HepG2 (cell line): ENCODE data around the gene RAB22A. TPM values are rescaled to one million over a fixed set of nuclear protein-coding genes. Genes with fewer than 3 reads are reported as not detected.
A peak's percentile ranks its signal among the peaks of the same experiment; 100 is the strongest.

Experiments used
- ATAC-seq: fragments of 200-7000 bp; cut with Tn5 transposase; 3 replicates; pipeline ENCODE4 v1.9.1; 2020; ENCODE audit warnings: mild to moderate bottlenecking, moderate library complexity
- BruUV-seq: library from RNA; stranded (reverse); fragments of 400-500 nt; replicated peaks from 2 replicates; lab custom pipeline; 2021; lab: Mats Ljungman, UMichigan
- CTCF ChIA-PET: fragments of 300-600 bp; formaldehyde crosslinking; extraction: SDS; loops from one replicate; lab custom pipeline; 2021; ENCODE audit warnings: low total read pairs, inconsistent platforms, low intra/inter-chr PET ratio; lab: Yijun Ruan, JAX
- POLR2A ChIA-PET: fragments of 350-600 bp; sonication (Branson Sonifier 250); formaldehyde crosslinking; loops from one replicate; lab custom pipeline; 2020; ENCODE audit warnings: antibody characterized with exemption, inconsistent platforms; lab: Yijun Ruan, JAX
- DNase-seq: peaks from one replicate; pipeline ENCODE4 v3.0.0-alpha.2; 2015; ENCODE audit warnings: low spot score
- FAIRE-seq: peaks from 3 replicates; lab custom pipeline; 2011; peaks lifted over from hg19 to GRCh38; lab: Jason Lieb, UNC
- H2AFZ ChIP-seq: one replicate; pipeline ENCODE4 v1.6.1; 2011; ENCODE audit warnings: low read length, inconsistent platforms
- H3K27ac ChIP-seq: fragments of 300-600 bp; 3 replicates; pipeline ENCODE4 v1.8.0; 2011; ENCODE audit warnings: mixed run types, mild to moderate bottlenecking, mixed read lengths, low read length, inconsistent platforms; ENCODE audit not compliant: insufficient read depth; ENCODE audit errors: extremely low read length
- H3K27me3 ChIP-seq, 2 experiments: fragments of 200-600 bp in 1 of 2; 2 replicates in 1 of 2; 3 replicates in 1 of 2; pipeline versions ENCODE4 v1.6.0 to v1.8.0; 2011; ENCODE audit warnings: low read length in 2 of 2, mild to moderate bottlenecking in 2 of 2, moderate library complexity in 2 of 2, inconsistent platforms in 1 of 2; ENCODE audit not compliant: insufficient read depth in 2 of 2, control insufficient read depth in 1 of 2
- H3K36me3 ChIP-seq, 2 experiments: fragments of 200-600 bp in 1 of 2; replicated peaks in 1 of 2; 2 replicates in 1 of 2; 3 replicates in 1 of 2; pipeline versions ENCODE4 v1.5.1 to v1.8.0; 2011; ENCODE audit warnings: low read length in 2 of 2, inconsistent platforms in 1 of 2; ENCODE audit not compliant: insufficient read depth in 2 of 2, control insufficient read depth in 1 of 2
- H3K4me1 ChIP-seq: 2 replicates; pipeline ENCODE4 v1.5.1; 2012; ENCODE audit warnings: low read length, inconsistent platforms; ENCODE audit not compliant: insufficient read depth
- H3K4me2 ChIP-seq: 2 replicates; pipeline ENCODE4 v1.6.0; 2011; ENCODE audit warnings: low read depth, low read length, inconsistent platforms
- H3K4me3 ChIP-seq, 3 experiments: fragments of 200-600 bp in 1 of 3; sonication (generic), shearing (Covaris generic) in 1 of 3; replicated peaks in 1 of 3; 2 replicates each; pipeline ENCODE4 v1.5.1; 2011 to 2016; ENCODE audit warnings: low read length in 3 of 3, inconsistent platforms in 2 of 3, low read depth in 2 of 3, mild to moderate bottlenecking in 2 of 3, control low read depth in 1 of 3, mixed read lengths in 1 of 3; ENCODE audit not compliant: insufficient read depth in 1 of 3
- H3K79me2 ChIP-seq: one replicate; pipeline ENCODE4 v1.6.1; 2011; ENCODE audit warnings: low read length, inconsistent platforms; ENCODE audit not compliant: insufficient read depth
- H3K9ac ChIP-seq: 2 replicates; pipeline ENCODE4 v1.6.0; 2011; ENCODE audit warnings: mild to moderate bottlenecking, low read depth, low read length, inconsistent platforms; ENCODE audit not compliant: insufficient read depth
- H3K9me3 ChIP-seq: 2 replicates; pipeline ENCODE4 v1.5.1; 2012; ENCODE audit warnings: mild to moderate bottlenecking, low read length
- H4K20me1 ChIP-seq: 2 replicates; pipeline ENCODE4 v1.6.0; 2011; ENCODE audit warnings: inconsistent platforms, mild to moderate bottlenecking, low read length, moderate library complexity; ENCODE audit not compliant: insufficient read depth
- BORCS8-MEF2B ChIP-seq: sonication (generic); formaldehyde crosslinking; IDR thresholded peaks from 2 replicates; pipeline ENCODE4 v1.8.0; 2022; ENCODE audit warnings: mild to moderate bottlenecking, missing genetic modification reagents
- CEBPB ChIP-seq: IDR thresholded peaks from 2 replicates; pipeline ENCODE4 v1.6.1; 2011; ENCODE audit warnings: low read depth, low read length, improper control_type of control experiment, borderline replicate concordance
- HMG20A ChIP-seq: IDR thresholded peaks from 2 replicates; pipeline ENCODE4 v1.6.1; 2016; ENCODE audit warnings: borderline replicate concordance
- HOXD1 ChIP-seq: sonication (generic); formaldehyde crosslinking; IDR thresholded peaks from 2 replicates; pipeline ENCODE4 v1.5.0; 2020; ENCODE audit warnings: missing genetic modification reagents
- MYC ChIP-seq: sonication (generic); formaldehyde crosslinking; IDR thresholded peaks from 2 replicates; pipeline ENCODE4 v1.9.0; 2021; ENCODE audit warnings: missing genetic modification reagents, borderline replicate concordance
- PITX1 ChIP-seq: sonication (generic); formaldehyde crosslinking; IDR thresholded peaks from 2 replicates; pipeline ENCODE4 v1.5.1; 2020; ENCODE audit warnings: mild to moderate bottlenecking, missing genetic modification reagents
- U2AF1 ChIP-seq: fragments of 200-400 bp; formaldehyde crosslinking; optimal IDR thresholded peaks from 2 replicates; pipeline ENCODE3; 2017; ENCODE audit warnings: mild to moderate bottlenecking, low read depth, low read length
- ZMYM3 ChIP-seq: sonication (generic); formaldehyde crosslinking; IDR thresholded peaks from 2 replicates; pipeline ENCODE4 v1.5.1; 2020; ENCODE audit warnings: mild to moderate bottlenecking, missing genetic modification reagents
- ZNF24 ChIP-seq: fragments of 450-650 bp; IDR thresholded peaks from 2 replicates; pipeline ENCODE4 v1.6.1; 2017; ENCODE audit warnings: antibody characterized with exemption, mild to moderate bottlenecking
- ZNF3 ChIP-seq: IDR thresholded peaks from 2 replicates; pipeline ENCODE4 v1.7.0; 2017; ENCODE audit warnings: inconsistent platforms
- ZNF343 ChIP-seq: sonication (generic); formaldehyde crosslinking; IDR thresholded peaks from 2 replicates; pipeline ENCODE4 v1.4.0; 2020; ENCODE audit warnings: mild to moderate bottlenecking, missing genetic modification reagents
- ZNF556 ChIP-seq: sonication (generic); formaldehyde crosslinking; IDR thresholded peaks from 2 replicates; pipeline ENCODE4 v1.4.0; 2020; ENCODE audit warnings: mild to moderate bottlenecking, missing genetic modification reagents, borderline replicate concordance
- ZNF883 ChIP-seq: sonication (generic); formaldehyde crosslinking; IDR thresholded peaks from 2 replicates; pipeline ENCODE4 v1.5.1; 2020; ENCODE audit warnings: mild to moderate bottlenecking, missing genetic modification reagents; ENCODE audit errors: not compliant biosample characterization
- ZSCAN12 ChIP-seq: sonication (generic); formaldehyde crosslinking; IDR thresholded peaks from 2 replicates; pipeline ENCODE4 v1.9.0; 2021; ENCODE audit warnings: mild to moderate bottlenecking, missing genetic modification reagents
- WGBS: methylation state at CpG from one replicate; pipeline ENCODE4 v1.1.6; 2017; ENCODE audit warnings: low lambda C conversion rate; 5-methylcytosine and 5-hydroxymethylcytosine counted together
- in situ Hi-C: cut with HindIII; loops from 2 replicates; pipeline ENCODE4 v1.10.0; 2017; ENCODE audit warnings: low pct_unique_long_range_greater_than_20kb; ENCODE audit not compliant: extremely low pct_ligation_motif_present
- intact Hi-C: fragments of 100-400 bp; cut with micrococcal nuclease; formaldehyde crosslinking; loops from one replicate; pipeline ENCODE4 v1.10.0; 2022; ENCODE audit not compliant: unreplicated experiment
- polyA plus RNA-seq, 8 experiments: library from polyadenylated mRNA; depleted of rRNA in 3 of 8; stranded (reverse) in 7 of 8; unstranded in 1 of 8; fragments of >200 nt; fragmentation: Illumina TruSeq in 4 of 8; extraction: Trizol in 4 of 8; gene quantifications; 2 replicates each; pipeline versions ENCODE4 v1.2.1 to v1.2.3, GENCODE V29; 2011 to 2016; ENCODE audit warnings: low read depth in 4 of 8, missing spikeins in 1 of 8, mixed read lengths in 1 of 8; ENCODE audit not compliant: insufficient read depth in 1 of 8
- total RNA-seq, 5 experiments: library from RNA; depleted of rRNA; stranded (reverse); fragments of >200 nt; fragmentation: Illumina TruSeq; extraction: Trizol; gene quantifications; 2 replicates each; pipeline ENCODE4 v1.2.3, GENCODE V29; 2016; ENCODE audit warnings: low read depth in 1 of 5
- TF ChIP-seq, protein P1 (sequence below): sonication (generic); formaldehyde crosslinking; IDR thresholded peaks from 2 replicates; pipeline ENCODE4 v1.8.0; 2022; ENCODE audit warnings: mild to moderate bottlenecking, missing genetic modification reagents; ENCODE audit not compliant: insufficient replicate concordance
- TF ChIP-seq, protein P2 (sequence below): sonication (generic); formaldehyde crosslinking; IDR thresholded peaks from 2 replicates; pipeline ENCODE4 v1.4.0; 2020; ENCODE audit warnings: missing genetic modification reagents
- TF ChIP-seq, protein P3 (sequence below): sonication (generic); formaldehyde crosslinking; IDR thresholded peaks from 2 replicates; pipeline ENCODE4 v1.4.0; 2020; ENCODE audit warnings: mild to moderate bottlenecking, low read depth, missing genetic modification reagents

RAB22A gene
- total and polyA plus RNA-seq, 2 of the 13 experiments (the other 11 are each of a cell fraction or from before 2014, with no cell fraction given), result 10.7 to 11.2 TPM

DNA sequence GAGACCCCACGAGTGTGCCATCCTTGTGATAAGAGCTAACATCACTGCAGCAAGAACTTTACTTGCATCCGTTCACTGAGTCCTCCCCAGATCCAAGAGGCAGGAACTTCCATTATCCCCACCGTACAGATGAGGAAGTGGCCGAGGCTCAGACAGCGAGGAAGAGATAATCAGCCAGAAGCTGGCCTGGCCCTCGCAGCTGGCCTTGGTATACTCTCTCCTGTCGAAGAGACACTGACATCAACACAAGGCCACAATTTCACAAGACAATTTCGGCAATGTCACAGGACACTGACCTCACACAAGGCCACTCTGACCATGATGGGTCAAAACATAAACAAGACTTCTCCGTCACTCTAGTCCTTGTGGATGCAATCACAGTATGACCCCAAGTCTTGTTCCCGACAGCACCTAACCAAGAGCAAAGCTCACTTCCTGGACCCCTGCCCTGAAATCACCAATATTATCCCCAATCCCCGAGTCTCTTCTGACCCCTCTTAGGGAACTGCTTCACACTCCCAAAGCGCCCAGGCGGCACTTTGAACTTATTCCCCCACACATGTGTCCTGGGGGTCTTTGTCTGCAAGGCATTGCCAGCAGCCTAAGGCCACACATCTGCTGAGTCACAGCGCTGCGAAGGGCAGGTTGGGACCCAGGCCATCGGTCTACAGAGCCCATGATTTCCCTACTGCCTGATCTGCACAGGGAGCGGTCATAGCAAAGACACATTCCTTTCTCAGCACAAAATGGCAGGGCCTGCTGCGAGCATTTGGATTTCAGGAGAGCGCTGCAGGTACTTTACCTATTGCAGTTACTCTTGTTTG is 64.7 kb downstream of the RAB22A start:
- H3K36me3 ChIP-seq, result no peaks in the 10 kb centered on the region
- H3K9me3 ChIP-seq, result no peaks in the 10 kb centered on the region
- in situ Hi-C loops, result no loop called here
- ChIA-PET POLR2A (interaction anchor here (1.5 kb wide), 1 partner anchor 15 kb away, joined by 9 read pairs; the partner anchor contains the start of gene VAPB), CTCF (no interaction called here)
- H3K79me2 ChIP-seq, result no peaks in the 10 kb centered on the region
- H2AFZ ChIP-seq, result peak overlapping the region; percentile 71
- DNase-seq (peak; percentile 53), ATAC-seq (peak; percentile 75), FAIRE-seq (peak; percentile 12)
- H3K27me3 ChIP-seq, result no peaks in the 10 kb centered on the region
- WGBS, result 55% methylated on average over 19 of the region's 19 CpGs
- H4K20me1 ChIP-seq, result no peaks in the 10 kb centered on the region
- peak overlapping the region; percentile 35; the same call in 1 of the 2 replicates for H3K9ac ChIP-seq
- H3K4me1 ChIP-seq, result peaks cover 34% of the 10 kb centered on the region
- H3K4me2 ChIP-seq, result peak overlapping the region; percentile 67
- H3K27ac ChIP-seq, result no peak overlapping the region
- intact Hi-C loops, result no loop called here
- BruUV-seq, result no TSS peak
- H3K4me3 ChIP-seq, result peak overlapping the region; percentile 34 to 37 (median 37); a peak in 5 of 6 replicates
- TF ChIP-seq, protein P1, sequence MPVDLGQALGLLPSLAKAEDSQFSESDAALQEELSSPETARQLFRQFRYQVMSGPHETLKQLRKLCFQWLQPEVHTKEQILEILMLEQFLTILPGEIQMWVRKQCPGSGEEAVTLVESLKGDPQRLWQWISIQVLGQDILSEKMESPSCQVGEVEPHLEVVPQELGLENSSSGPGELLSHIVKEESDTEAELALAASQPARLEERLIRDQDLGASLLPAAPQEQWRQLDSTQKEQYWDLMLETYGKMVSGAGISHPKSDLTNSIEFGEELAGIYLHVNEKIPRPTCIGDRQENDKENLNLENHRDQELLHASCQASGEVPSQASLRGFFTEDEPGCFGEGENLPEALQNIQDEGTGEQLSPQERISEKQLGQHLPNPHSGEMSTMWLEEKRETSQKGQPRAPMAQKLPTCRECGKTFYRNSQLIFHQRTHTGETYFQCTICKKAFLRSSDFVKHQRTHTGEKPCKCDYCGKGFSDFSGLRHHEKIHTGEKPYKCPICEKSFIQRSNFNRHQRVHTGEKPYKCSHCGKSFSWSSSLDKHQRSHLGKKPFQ (CRISPR knock-in tag), result no peak
- TF ChIP-seq ZSCAN12 (no peak), U2AF1 (peak; percentile 26), ZNF556 (CRISPR knock-in tag) (0 out of 2 replicates have a peak, but pooled peaks have one; percentile 44), HOXD1 (CRISPR knock-in tag) (no peak), PITX1 (CRISPR knock-in tag) (peak; percentile 75), BORCS8-MEF2B (CRISPR knock-in tag) (peak; percentile 69), MYC (CRISPR knock-in tag) (peak; percentile 41; the same call in 1 of the 2 replicates), ZMYM3 (peak; percentile 50; the same call in 1 of the 2 replicates), ZNF883 (CRISPR knock-in tag) (peak; percentile 39), CEBPB (peak; percentile 88), ZNF3 (no peak), ZNF343 (CRISPR knock-in tag) (peak; percentile 53; the same call in 1 of the 2 replicates), ZNF24 (no peak), HMG20A (peak; percentile 57; the same call in 1 of the 2 replicates)
- TF ChIP-seq, protein P2, sequence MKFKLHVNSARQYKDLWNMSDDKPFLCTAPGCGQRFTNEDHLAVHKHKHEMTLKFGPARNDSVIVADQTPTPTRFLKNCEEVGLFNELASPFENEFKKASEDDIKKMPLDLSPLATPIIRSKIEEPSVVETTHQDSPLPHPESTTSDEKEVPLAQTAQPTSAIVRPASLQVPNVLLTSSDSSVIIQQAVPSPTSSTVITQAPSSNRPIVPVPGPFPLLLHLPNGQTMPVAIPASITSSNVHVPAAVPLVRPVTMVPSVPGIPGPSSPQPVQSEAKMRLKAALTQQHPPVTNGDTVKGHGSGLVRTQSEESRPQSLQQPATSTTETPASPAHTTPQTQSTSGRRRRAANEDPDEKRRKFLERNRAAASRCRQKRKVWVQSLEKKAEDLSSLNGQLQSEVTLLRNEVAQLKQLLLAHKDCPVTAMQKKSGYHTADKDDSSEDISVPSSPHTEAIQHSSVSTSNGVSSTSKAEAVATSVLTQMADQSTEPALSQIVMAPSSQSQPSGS (CRISPR knock-in tag), result peak; percentile 33; the same call in 1 of the 2 replicates
- TF ChIP-seq, protein P3, sequence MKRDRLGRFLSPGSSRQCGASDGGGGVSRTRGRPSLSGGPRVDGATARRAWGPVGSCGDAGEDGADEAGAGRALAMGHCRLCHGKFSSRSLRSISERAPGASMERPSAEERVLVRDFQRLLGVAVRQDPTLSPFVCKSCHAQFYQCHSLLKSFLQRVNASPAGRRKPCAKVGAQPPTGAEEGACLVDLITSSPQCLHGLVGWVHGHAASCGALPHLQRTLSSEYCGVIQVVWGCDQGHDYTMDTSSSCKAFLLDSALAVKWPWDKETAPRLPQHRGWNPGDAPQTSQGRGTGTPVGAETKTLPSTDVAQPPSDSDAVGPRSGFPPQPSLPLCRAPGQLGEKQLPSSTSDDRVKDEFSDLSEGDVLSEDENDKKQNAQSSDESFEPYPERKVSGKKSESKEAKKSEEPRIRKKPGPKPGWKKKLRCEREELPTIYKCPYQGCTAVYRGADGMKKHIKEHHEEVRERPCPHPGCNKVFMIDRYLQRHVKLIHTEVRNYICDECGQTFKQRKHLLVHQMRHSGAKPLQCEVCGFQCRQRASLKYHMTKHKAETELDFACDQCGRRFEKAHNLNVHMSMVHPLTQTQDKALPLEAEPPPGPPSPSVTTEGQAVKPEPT (CRISPR knock-in tag), result 0 out of 2 replicates have a peak, but pooled peaks have one; percentile 29
